DND-41 (cell line): ENCODE results near the gene NUP88.

Source experiments
- ATAC-seq: fragments of 200-7000 bp; cut with Tn5 transposase; 3 replicates; pipeline ENCODE4 v1.9.1; 2021; ENCODE audit warnings: low read depth; ENCODE audit not compliant: insufficient read depth
- DNase-seq: peaks from one replicate; pipeline ENCODE4 v3.0.0-alpha.2; 2020
- H2AFZ ChIP-seq: 2 replicates; pipeline ENCODE4 v1.6.0; 2012; ENCODE audit warnings: low read depth, low read length
- H3K27ac ChIP-seq: 2 replicates; pipeline ENCODE4 v1.5.1; 2012; ENCODE audit warnings: low read length, inconsistent platforms
- H3K27me3 ChIP-seq: fragments of 200-600 bp; sonication (generic); 2 replicates; pipeline ENCODE4 v1.6.0; 2012; ENCODE audit warnings: low read length, mild to moderate bottlenecking, inconsistent platforms; ENCODE audit not compliant: insufficient read depth, poor library complexity
- H3K36me3 ChIP-seq: 2 replicates; pipeline ENCODE4 v1.5.1; 2012; ENCODE audit warnings: low read length, inconsistent platforms; ENCODE audit not compliant: insufficient read depth
- H3K4me1 ChIP-seq: 2 replicates; pipeline ENCODE4 v1.5.1; 2012; ENCODE audit warnings: mild to moderate bottlenecking, low read length; ENCODE audit not compliant: insufficient read depth
- H3K4me2 ChIP-seq: 2 replicates; pipeline ENCODE4 v1.6.0; 2012; ENCODE audit warnings: mild to moderate bottlenecking, moderate library complexity, low read length, inconsistent platforms; ENCODE audit not compliant: insufficient read depth
- H3K4me3 ChIP-seq, 2 experiments: fragments of 200-600 bp in 1 of 2; shearing (Covaris generic) in 1 of 2; 2 replicates each; pipeline ENCODE4 v1.5.1; 2012 to 2016; ENCODE audit warnings: inconsistent platforms in 2 of 2, low read length in 2 of 2, mild to moderate bottlenecking in 2 of 2, low read depth in 1 of 2, moderate library complexity in 1 of 2
- H3K79me2 ChIP-seq: 2 replicates; pipeline ENCODE4 v1.6.0; 2012; ENCODE audit warnings: low read length, inconsistent platforms; ENCODE audit not compliant: insufficient read depth
- H3K9ac ChIP-seq: 2 replicates; pipeline ENCODE4 v1.6.0; 2012; ENCODE audit warnings: low read depth, mild to moderate bottlenecking, inconsistent platforms, low read length, moderate library complexity
- H3K9me3 ChIP-seq: 2 replicates; pipeline ENCODE4 v1.5.1; 2012; ENCODE audit warnings: low read length, moderate library complexity, mild to moderate bottlenecking, inconsistent platforms; ENCODE audit not compliant: insufficient read depth, severe bottlenecking
- H4K20me1 ChIP-seq: 2 replicates; pipeline ENCODE4 v1.6.0; 2012; ENCODE audit warnings: low read length; ENCODE audit not compliant: insufficient read depth
- CTCF ChIP-seq: IDR thresholded peaks from 2 replicates; pipeline ENCODE4 v1.5.1; 2012; ENCODE audit warnings: borderline replicate concordance, low read length, moderate library complexity, mild to moderate bottlenecking; ENCODE audit not compliant: poor library complexity, severe bottlenecking; ENCODE audit errors: extremely low read depth
- EZH2 ChIP-seq: IDR thresholded peaks from 3 replicates; pipeline ENCODE4 v1.6.1; 2012; ENCODE audit warnings: borderline replicate concordance, low read depth, mild to moderate bottlenecking, moderate library complexity, low read length, inconsistent platforms; ENCODE audit not compliant: severe bottlenecking

NUP88 gene

GRCh38 chr17:5352681-5353289, 66.7 kb downstream of the NUP88 start:
- no peaks in the 10 kb centered on the region for H3K4me1 ChIP-seq
- no peak for ATAC-seq
- no peak for TF ChIP-seq EZH2
- TF ChIP-seq CTCF: no peak
- no peak for DNase-seq
- H3K9me3 ChIP-seq: no peaks in the 10 kb centered on the region
- H3K27me3 ChIP-seq: no peaks in the 10 kb centered on the region
- no peaks in the 10 kb centered on the region for H4K20me1 ChIP-seq
- H3K4me2 ChIP-seq: no peak overlapping the region
- peaks cover 91% of the 10 kb centered on the region for H3K36me3 ChIP-seq
- no peak overlapping the region for H3K9ac ChIP-seq
- no peak overlapping the region for H3K27ac ChIP-seq
- no peak overlapping the region for H3K4me3 ChIP-seq
- H3K79me2 ChIP-seq: no peaks in the 10 kb centered on the region
- no peak overlapping the region for H2AFZ ChIP-seq

GRCh38 chr17:5344914-5345313, 74.5 kb downstream of the NUP88 start:
- no peaks in the 10 kb centered on the region for H3K79me2 ChIP-seq
- DNase-seq (no peak), ATAC-seq (no peak)
- no peaks in the 10 kb centered on the region for H4K20me1 ChIP-seq
- H3K27me3 ChIP-seq: no peaks in the 10 kb centered on the region
- no peak overlapping the region for H3K4me2 ChIP-seq
- no peak overlapping the region for H3K27ac ChIP-seq
- H3K4me1 ChIP-seq: no peaks in the 10 kb centered on the region
- no peaks in the 10 kb centered on the region for H3K9me3 ChIP-seq
- peaks cover 45% of the 10 kb centered on the region for H3K36me3 ChIP-seq
- TF ChIP-seq CTCF (no peak), EZH2 (no peak)
- no peak overlapping the region for H3K9ac ChIP-seq
- H2AFZ ChIP-seq: no peak overlapping the region
- H3K4me3 ChIP-seq: no peak overlapping the region
